Loucy (cell line): ENCODE results near the gene ATP1B1.

Experiments
- H2AFZ ChIP-seq: fragments of 200-600 bp; sonication (generic); 2 replicates; pipeline ENCODE4 v1.6.0; 2016; ENCODE audit warnings: antibody characterized with exemption, mild to moderate bottlenecking, low read length, moderate library complexity
- H3F3A ChIP-seq: fragments of 200-600 bp; 2 replicates; pipeline ENCODE4 v1.6.0; 2016; ENCODE audit warnings: antibody characterized with exemption, low read depth, mild to moderate bottlenecking
- H3K27me3 ChIP-seq: fragments of 200-600 bp; sonication (generic); 2 replicates; pipeline ENCODE4 v1.6.1; 2014; ENCODE audit warnings: low read length, mild to moderate bottlenecking; ENCODE audit not compliant: insufficient read depth, poor library complexity, severe bottlenecking
- H3K36me3 ChIP-seq: fragments of 200-600 bp; sonication (generic); 2 replicates; pipeline ENCODE4 v1.6.1; 2016; ENCODE audit warnings: low read length; ENCODE audit not compliant: insufficient read depth
- H3K4me1 ChIP-seq: fragments of 200-600 bp; sonication (generic); 2 replicates; pipeline ENCODE4 v1.5.1; 2014; ENCODE audit warnings: low read length, mild to moderate bottlenecking; ENCODE audit not compliant: insufficient read depth, poor library complexity, severe bottlenecking
- H3K4me2 ChIP-seq: fragments of 200-600 bp; sonication (generic); 2 replicates; pipeline ENCODE4 v1.6.0; 2014; ENCODE audit warnings: antibody characterized with exemption, low read length, low read depth, mild to moderate bottlenecking; ENCODE audit not compliant: poor library complexity, severe bottlenecking
- H3K4me3 ChIP-seq: fragments of 200-600 bp; sonication (generic); 2 replicates; pipeline ENCODE4 v1.5.1; 2014; ENCODE audit warnings: low read length, mild to moderate bottlenecking, mixed read lengths; ENCODE audit not compliant: poor library complexity, severe bottlenecking
- H3K79me2 ChIP-seq: fragments of 200-600 bp; sonication (generic); 2 replicates; pipeline ENCODE4 v1.6.1; 2014; ENCODE audit warnings: low read length; ENCODE audit not compliant: insufficient read depth
- H3K9ac ChIP-seq: fragments of 200-600 bp; sonication (generic); 2 replicates; pipeline ENCODE4 v1.6.0; 2014; ENCODE audit warnings: mild to moderate bottlenecking, low read depth, low read length, moderate library complexity; ENCODE audit not compliant: poor library complexity, severe bottlenecking
- H3K9me2 ChIP-seq: fragments of 200-600 bp; sonication (generic); replicated peaks from 2 replicates; pipeline ENCODE4 v1.6.1; 2016; ENCODE audit warnings: low read depth, low read length, mixed read lengths
- H3K9me3 ChIP-seq: fragments of 200-600 bp; sonication (generic); 2 replicates; pipeline ENCODE4 v1.6.1; 2014; ENCODE audit warnings: mild to moderate bottlenecking, antibody characterized with exemption, low read length, low read depth; ENCODE audit not compliant: insufficient read depth
- H4K20me1 ChIP-seq: fragments of 200-600 bp; sonication (generic); 2 replicates; pipeline ENCODE4 v1.6.0; 2014; ENCODE audit warnings: antibody characterized with exemption, low read length, mild to moderate bottlenecking; ENCODE audit not compliant: insufficient read depth, poor library complexity, severe bottlenecking
- CTCF ChIP-seq: fragments of 200-600 bp; sonication (generic); conservative IDR thresholded peaks from 2 replicates; pipeline ENCODE4 v1.5.1; 2014; ENCODE audit warnings: mild to moderate bottlenecking, antibody characterized with exemption, low read length
- EZH2phosphoT487 ChIP-seq: fragments of 200-600 bp; IDR thresholded peaks from 2 replicates; pipeline ENCODE4 v1.6.1; 2018; ENCODE audit warnings: antibody characterized with exemption, mild to moderate bottlenecking, moderate library complexity, borderline replicate concordance

The ATP1B1 gene

GRCh38 chr1:169090308-169090899, 16.1 kb upstream of the ATP1B1 start:
- TF ChIP-seq EZH2phosphoT487 (no peak), CTCF (no peak)
- H3K4me3 ChIP-seq: no peak overlapping the region
- H3K4me1 ChIP-seq: no peaks in the 10 kb centered on the region
- no peaks in the 10 kb centered on the region for H3F3A ChIP-seq
- H3K36me3 ChIP-seq: no peaks in the 10 kb centered on the region
- no peaks in the 10 kb centered on the region for H3K79me2 ChIP-seq
- H3K9me3 ChIP-seq: no peaks in the 10 kb centered on the region
- 0 out of 2 replicates have a peak overlapping the region, but pooled peaks have one; percentile 30 for H2AFZ ChIP-seq
- no peaks in the 10 kb centered on the region for H3K9me2 ChIP-seq
- no peak overlapping the region for H3K9ac ChIP-seq
- H3K27me3 ChIP-seq: no peaks in the 10 kb centered on the region
- H4K20me1 ChIP-seq: no peaks in the 10 kb centered on the region
- H3K4me2 ChIP-seq: no peak overlapping the region

- H3K79me2 ChIP-seq: no peaks in the 10 kb centered on the region
- no peak overlapping the region for H3K4me3 ChIP-seq
- 0 out of 2 replicates have a peak overlapping the region, but pooled peaks have one; percentile 14 for H2AFZ ChIP-seq
- H3K9ac ChIP-seq: no peak overlapping the region
- no peaks in the 10 kb centered on the region for H3K36me3 ChIP-seq
- no peak overlapping the region for H3K4me2 ChIP-seq
- no peaks in the 10 kb centered on the region for H3F3A ChIP-seq
- no peaks in the 10 kb centered on the region for H3K4me1 ChIP-seq
- no peaks in the 10 kb centered on the region for H3K9me2 ChIP-seq
- H3K27me3 ChIP-seq: no peaks in the 10 kb centered on the region
- TF ChIP-seq EZH2phosphoT487: no peak
- no peak for TF ChIP-seq CTCF
- no peaks in the 10 kb centered on the region for H3K9me3 ChIP-seq
- H4K20me1 ChIP-seq: no peaks in the 10 kb centered on the region
Measured at GRCh38 chr1:169090900-169091311, 15.6 kb upstream of the ATP1B1 start.

GRCh38 chr1:169091480-169091941, 15.0 kb upstream of the ATP1B1 start:
- Histone ChIP-seq H3F3A (no peaks in the 10 kb centered on the region), H3K36me3 (no peaks in the 10 kb centered on the region), H4K20me1 (no peaks in the 10 kb centered on the region), H3K9me2 (no peaks in the 10 kb centered on the region), H3K4me3 (no peak overlapping the region), H3K9me3 (no peaks in the 10 kb centered on the region), H3K4me1 (no peaks in the 10 kb centered on the region), H3K79me2 (no peaks in the 10 kb centered on the region), H3K9ac (no peak overlapping the region), H3K27me3 (no peaks in the 10 kb centered on the region), H2AFZ (0 out of 2 replicates have a peak overlapping the region, but pooled peaks have one; percentile 14), H3K4me2 (no peak overlapping the region)
- no peak for TF ChIP-seq EZH2phosphoT487

GRCh38 chr1:169092399-169092798, 14.1 kb upstream of the ATP1B1 start:
- H3K36me3 ChIP-seq: no peaks in the 10 kb centered on the region
- H3K4me2 ChIP-seq: no peak overlapping the region
- no peaks in the 10 kb centered on the region for H3F3A ChIP-seq
- H3K9ac ChIP-seq: no peak overlapping the region
- no peaks in the 10 kb centered on the region for H3K4me1 ChIP-seq
- H3K27me3 ChIP-seq: no peaks in the 10 kb centered on the region
- H3K9me2 ChIP-seq: no peaks in the 10 kb centered on the region
- no peak overlapping the region for H2AFZ ChIP-seq
- H3K9me3 ChIP-seq: no peaks in the 10 kb centered on the region
- TF ChIP-seq EZH2phosphoT487 (no peak), CTCF (no peak)
- no peaks in the 10 kb centered on the region for H3K79me2 ChIP-seq
- no peaks in the 10 kb centered on the region for H4K20me1 ChIP-seq
- H3K4me3 ChIP-seq: no peak overlapping the region
